DLD1 (cell line): ENCODE measurements around the gene FGFR3.

Experiments used
- in situ Hi-C: cut with HindIII; loops from 2 replicates; pipeline ENCODE4 v1.10.0; 2017; ENCODE audit warnings: low sequenced_read_pairs

The FGFR3 gene

GRCh38 chr4:1801286-1801958 lies 8.3 kb downstream of the FGFR3 start:
- in situ Hi-C loops, result no loop called here

GRCh38 chr4:1802151-1802715 lies 9.1 kb downstream of the FGFR3 start:
- in situ Hi-C loops, result no loop called here

- in situ Hi-C loops, result no loop called here
Measured at GRCh38 chr4:1802720-1803522, 9.8 kb downstream of the FGFR3 start.

GRCh38 chr4:1803523-1804423 lies 10.7 kb downstream of the FGFR3 start:
- in situ Hi-C loops, result no loop called here

- in situ Hi-C loops, result no loop called here
Measured at GRCh38 chr4:1804638-1805492, 11.8 kb downstream of the FGFR3 start.

- in situ Hi-C loops, result no loop called here
Measured at GRCh38 chr4:1805493-1806222, 12.6 kb downstream of the FGFR3 start.

GRCh38 chr4:1806223-1806564 lies 13.1 kb downstream of the FGFR3 start:
- in situ Hi-C loops, result no loop called here

GRCh38 chr4:1806596-1807331 lies 13.7 kb downstream of the FGFR3 start:
- in situ Hi-C loops, result no loop called here

- in situ Hi-C loops, result no loop called here
Measured at GRCh38 chr4:1807332-1807777, 14.3 kb downstream of the FGFR3 start.

- in situ Hi-C loops, result no loop called here
Measured at GRCh38 chr4:1808396-1808795, 15.3 kb downstream of the FGFR3 start.

GRCh38 chr4:1808851-1809753 lies 16.0 kb downstream of the FGFR3 start:
- in situ Hi-C loops, result no loop called here

GRCh38 chr4:1809754-1810502 lies 16.8 kb downstream of the FGFR3 start:
- in situ Hi-C loops, result no loop called here

GRCh38 chr4:1810765-1811164 lies 17.7 kb downstream of the FGFR3 start:
- in situ Hi-C loops, result no loop called here

- in situ Hi-C loops, result no loop called here
Measured at GRCh38 chr4:1812720-1813119, 19.6 kb downstream of the FGFR3 start.

- in situ Hi-C loops, result no loop called here
Measured at GRCh38 chr4:1813231-1813630, 20.1 kb downstream of the FGFR3 start.

- in situ Hi-C loops, result no loop called here
Measured at GRCh38 chr4:1813915-1814314, 20.8 kb downstream of the FGFR3 start.

GRCh38 chr4:1814453-1814852 lies 21.4 kb downstream of the FGFR3 start:
- in situ Hi-C loops, result no loop called here
